ENCODE results near the gene CREB5. TPM values are rescaled to one million over a fixed set of nuclear protein-coding genes. Genes with fewer than 3 reads are reported as not detected.
"Not testable (repeated sequence)": the region's sequence is repeated elsewhere in the genome, so short reads cannot be mapped to it uniquely, and the experiment has no call there.

Gene CREB5
- total and polyA plus RNA-seq, 9 donors = 0.71 to 15.0 (median 2.7) TPM

DNA sequence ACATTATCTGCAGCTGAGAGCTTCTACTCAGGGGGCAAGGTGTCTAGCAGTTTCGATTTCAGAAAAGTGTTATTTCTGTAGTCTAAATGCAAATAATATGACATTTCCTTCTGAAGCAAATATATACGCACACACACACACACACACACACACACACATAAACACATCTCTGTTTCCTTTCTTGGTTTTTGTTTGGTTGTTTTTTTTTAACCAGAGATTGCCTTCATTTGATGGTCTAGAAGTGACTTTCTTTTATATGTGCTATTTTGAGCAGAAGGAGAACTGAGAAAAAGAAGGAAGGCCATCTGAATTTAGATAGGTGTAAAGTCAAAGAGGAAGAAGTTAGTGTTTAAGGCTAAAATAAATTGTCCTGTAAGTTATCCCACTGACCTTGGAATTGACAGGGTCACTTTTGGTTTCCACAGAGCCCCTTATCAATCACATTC is 403.6 kb downstream of the CREB5 start:
- Histone ChIP-seq H3K36me3 (no peaks in the 10 kb centered on the region), H3K27ac (no peak overlapping the region), H3K4me3 (no peak overlapping the region), H3K27me3 (no peaks in the 10 kb centered on the region), H3K9me3 (no peaks in the 10 kb centered on the region), H3K4me1 (ENCODE audit: insufficient read depth) (peaks cover 1% of the 10 kb centered on the region)
- no peak for TF ChIP-seq EP300 (IDR thresholded peaks at IDR 0.05)
- TF ChIP-seq POLR2A (IDR thresholded peaks at IDR 0.05) = no peak
- TF ChIP-seq, protein P1, sequence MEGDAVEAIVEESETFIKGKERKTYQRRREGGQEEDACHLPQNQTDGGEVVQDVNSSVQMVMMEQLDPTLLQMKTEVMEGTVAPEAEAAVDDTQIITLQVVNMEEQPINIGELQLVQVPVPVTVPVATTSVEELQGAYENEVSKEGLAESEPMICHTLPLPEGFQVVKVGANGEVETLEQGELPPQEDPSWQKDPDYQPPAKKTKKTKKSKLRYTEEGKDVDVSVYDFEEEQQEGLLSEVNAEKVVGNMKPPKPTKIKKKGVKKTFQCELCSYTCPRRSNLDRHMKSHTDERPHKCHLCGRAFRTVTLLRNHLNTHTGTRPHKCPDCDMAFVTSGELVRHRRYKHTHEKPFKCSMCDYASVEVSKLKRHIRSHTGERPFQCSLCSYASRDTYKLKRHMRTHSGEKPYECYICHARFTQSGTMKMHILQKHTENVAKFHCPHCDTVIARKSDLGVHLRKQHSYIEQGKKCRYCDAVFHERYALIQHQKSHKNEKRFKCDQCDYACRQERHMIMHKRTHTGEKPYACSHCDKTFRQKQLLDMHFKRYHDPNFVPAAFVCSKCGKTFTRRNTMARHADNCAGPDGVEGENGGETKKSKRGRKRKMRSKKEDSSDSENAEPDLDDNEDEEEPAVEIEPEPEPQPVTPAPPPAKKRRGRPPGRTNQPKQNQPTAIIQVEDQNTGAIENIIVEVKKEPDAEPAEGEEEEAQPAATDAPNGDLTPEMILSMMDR (IDR thresholded peaks at IDR 0.05) = no peak
- 77 to 92% (median 91%) methylated on average over 2 of the region's 2 CpGs for WGBS, 3 donors
- DNase-seq = no peak
- intact Hi-C loops (cut with DNase I) = no loop called here

DNA sequence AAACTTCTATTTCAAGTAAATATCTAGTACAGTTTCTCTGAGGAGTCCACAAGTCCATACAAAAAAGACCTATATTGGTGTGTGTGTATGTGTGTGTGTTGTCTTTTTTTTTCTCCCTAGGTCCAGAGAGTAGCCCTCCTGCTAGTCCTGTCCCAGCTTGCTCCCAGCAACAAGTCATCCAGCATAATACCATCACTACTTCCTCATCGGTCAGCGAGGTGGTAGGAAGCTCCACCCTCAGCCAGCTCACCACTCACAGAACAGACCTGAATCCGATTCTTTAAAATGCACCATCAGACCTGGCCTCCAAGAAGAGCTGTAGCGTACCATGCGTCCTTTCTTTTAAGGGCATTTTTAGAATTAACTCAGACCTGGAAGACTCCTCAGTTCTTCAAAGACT is 406.7 kb downstream of the CREB5 start:
- WGBS, 3 donors = 89 to 95% (median 93%) methylated on average over 5 of the region's 5 CpGs
- H3K27ac ChIP-seq = no peak overlapping the region

DNA sequence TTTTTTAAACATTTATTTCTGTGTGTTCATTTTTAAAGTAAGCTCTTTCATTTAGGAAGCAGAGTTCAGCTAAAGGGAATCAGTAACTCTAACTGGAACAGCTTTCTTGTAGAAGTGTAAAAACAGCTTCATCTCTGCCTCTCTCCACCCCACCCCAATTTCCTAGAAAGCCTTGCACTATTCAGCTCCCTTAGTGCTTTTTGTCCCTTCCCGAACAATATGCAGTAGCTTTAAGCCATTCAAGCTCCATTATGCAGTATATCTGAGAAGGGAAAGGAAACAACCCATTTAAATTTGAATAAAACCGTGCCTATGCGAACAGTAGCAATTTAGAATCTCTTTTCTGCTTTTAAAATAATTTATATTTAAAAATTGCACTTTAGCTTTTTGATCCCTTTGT is 411.3 kb downstream of the CREB5 start:
- intact Hi-C loops (cut with DNase I) = no loop called here
- TF ChIP-seq, protein P1 (IDR thresholded peaks at IDR 0.05) = no peak
- TF ChIP-seq EP300 (IDR thresholded peaks at IDR 0.05) = no peak
- TF ChIP-seq POLR2A (IDR thresholded peaks at IDR 0.05) = no peak

More for the DNA sequence above, 406.7 kb downstream of the CREB5 start:
- Histone ChIP-seq H3K4me1 (ENCODE audit: insufficient read depth) (peaks cover 1% of the 10 kb centered on the region), H3K4me3 (no peak overlapping the region), H3K36me3 (no peaks in the 10 kb centered on the region), H3K9me3 (no peaks in the 10 kb centered on the region), H3K27me3 (no peaks in the 10 kb centered on the region)
- intact Hi-C loops (cut with DNase I) = no loop called here
- TF ChIP-seq EP300 (IDR thresholded peaks at IDR 0.05) = no peak
- no peak for TF ChIP-seq POLR2A (IDR thresholded peaks at IDR 0.05)
- TF ChIP-seq, protein P1 (IDR thresholded peaks at IDR 0.05) = no peak
- DNase-seq = no peak

DNA sequence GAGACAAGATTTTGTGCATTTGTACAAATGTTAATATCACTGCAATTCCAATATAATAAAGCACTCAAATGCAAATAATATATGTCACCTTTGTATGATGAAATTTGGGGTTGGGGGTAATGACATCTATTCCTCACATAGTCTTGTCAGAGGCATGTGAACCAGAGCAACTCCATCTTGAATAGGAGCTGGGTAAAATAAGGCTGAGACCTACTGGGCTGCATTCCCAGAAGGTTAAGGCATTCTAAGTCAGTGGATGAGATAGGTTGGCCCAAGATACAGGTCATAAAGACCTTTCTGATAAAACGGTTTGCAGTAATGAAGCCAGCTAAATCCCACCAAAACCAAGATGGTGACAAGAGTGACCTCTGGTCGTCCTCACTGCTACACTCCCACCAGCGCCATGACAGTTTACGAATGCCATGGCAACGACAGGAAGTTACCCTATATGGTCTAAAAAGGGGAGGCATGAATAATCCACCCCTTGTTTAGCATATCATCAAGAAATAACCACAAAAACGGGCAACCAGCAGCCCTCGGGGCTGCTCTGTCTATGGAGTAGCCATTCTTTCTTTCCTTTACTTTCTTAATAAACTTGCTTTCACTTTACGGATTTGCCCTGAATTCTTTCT is 413.6 kb downstream of the CREB5 start:
- H3K9me3 ChIP-seq; intact Hi-C loops (cut with DNase I); DNase-seq; H3K27ac ChIP-seq; H3K36me3 ChIP-seq; H3K4me3 ChIP-seq; H3K27me3 ChIP-seq; H3K4me1 ChIP-seq (ENCODE audit: insufficient read depth): not testable (repeated sequence)
- WGBS, 3 donors = 74 to 82% (median 78%) methylated on average over 8 of the region's 8 CpGs

More for the DNA sequence above, 411.3 kb downstream of the CREB5 start:
- Histone ChIP-seq H3K27ac (no peak overlapping the region), H3K4me1 (ENCODE audit: insufficient read depth) (peaks cover 1% of the 10 kb centered on the region), H3K9me3 (no peaks in the 10 kb centered on the region), H3K4me3 (no peak overlapping the region), H3K36me3 (no peaks in the 10 kb centered on the region), H3K27me3 (no peaks in the 10 kb centered on the region)
- DNase-seq = no peak
- WGBS, 3 donors = 40 to 69% (median 58%) methylated on average over 3 of the region's 3 CpGs

DNA sequence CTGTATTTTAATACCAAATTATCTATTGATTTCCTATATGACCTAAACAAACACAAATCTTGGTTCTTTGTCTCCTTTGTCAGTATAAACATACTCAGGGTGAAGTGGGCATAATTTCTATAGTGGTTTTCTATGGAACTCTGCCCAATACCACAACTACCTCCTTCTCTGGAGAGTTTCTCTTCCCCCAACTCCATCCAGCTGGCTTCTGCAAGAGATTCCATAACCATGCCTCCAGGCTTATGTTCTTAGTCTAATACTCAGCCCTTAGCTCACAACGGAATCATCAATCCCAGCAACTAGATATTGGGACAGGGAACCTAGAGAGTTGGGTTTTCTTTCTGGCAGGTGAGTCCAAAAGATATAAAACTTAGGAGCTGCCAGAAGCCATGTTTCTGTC is 418.5 kb downstream of the CREB5 start:
- intact Hi-C loops (cut with DNase I) = no loop called here
- no peaks in the 10 kb centered on the region for H3K27me3 ChIP-seq
- TF ChIP-seq POLR2A (IDR thresholded peaks at IDR 0.05) (no peak), EP300 (IDR thresholded peaks at IDR 0.05) (no peak)
- TF ChIP-seq, protein P1 (IDR thresholded peaks at IDR 0.05) = no peak
- no peak overlapping the region for H3K27ac ChIP-seq
- H3K4me3 ChIP-seq = no peak overlapping the region
- WGBS, 3 donors = 32 to 90% (median 70%) methylated on average over 1 of the region's 1 CpG
- no peaks in the 10 kb centered on the region for H3K36me3 ChIP-seq
- no peaks in the 10 kb centered on the region for H3K9me3 ChIP-seq
- DNase-seq = no peak
- H3K4me1 ChIP-seq (ENCODE audit: insufficient read depth) = no peaks in the 10 kb centered on the region

Data from ovary (tissue), 9 donors.